Activated naive CD8-positive, alpha-beta T cell (primary cell): ENCODE data around the gene CREB1.

Experiments used
- H3K27ac Mint-ChIP-seq: one replicate; pipeline ENCODE4 v1.8.0; 2021; ENCODE audit warnings: mixed read lengths
- H3K27me3 Mint-ChIP-seq: one replicate; pipeline ENCODE4 v1.8.0; 2021; ENCODE audit warnings: mixed read lengths
- H3K36me3 Mint-ChIP-seq: one replicate; pipeline ENCODE4 v1.8.0; 2021; ENCODE audit warnings: mixed read lengths
- H3K4me1 Mint-ChIP-seq: one replicate; pipeline ENCODE4 v1.8.0; 2021; ENCODE audit warnings: low read depth, mixed read lengths
- H3K4me3 Mint-ChIP-seq: one replicate; pipeline ENCODE4 v1.8.0; 2021; ENCODE audit warnings: mild to moderate bottlenecking, mixed read lengths
- H3K9me3 Mint-ChIP-seq: one replicate; pipeline ENCODE4 v1.8.0; 2021; ENCODE audit warnings: low read depth, mixed read lengths

Gene CREB1

GRCh38 chr2:207603486-207603885 is 73.7 kb downstream of the CREB1 start:
- Mint-ChIP-seq H3K4me3 (no peak overlapping the region), H3K4me1 (peaks cover 29% of the 10 kb centered on the region), H3K36me3 (peaks cover 9% of the 10 kb centered on the region), H3K9me3 (no peaks in the 10 kb centered on the region), H3K27ac (peak overlapping the region; percentile 47), H3K27me3 (no peaks in the 10 kb centered on the region)

GRCh38 chr2:207606399-207606798 is 76.6 kb downstream of the CREB1 start:
- no peak overlapping the region for H3K4me3 Mint-ChIP-seq
- no peaks in the 10 kb centered on the region for H3K9me3 Mint-ChIP-seq
- H3K36me3 Mint-ChIP-seq: peaks cover 13% of the 10 kb centered on the region
- no peaks in the 10 kb centered on the region for H3K27me3 Mint-ChIP-seq
- no peak overlapping the region for H3K27ac Mint-ChIP-seq
- peaks cover 20% of the 10 kb centered on the region for H3K4me1 Mint-ChIP-seq

GRCh38 chr2:207606829-207607228 is 77.1 kb downstream of the CREB1 start:
- H3K9me3 Mint-ChIP-seq: no peaks in the 10 kb centered on the region
- peaks cover 13% of the 10 kb centered on the region for H3K36me3 Mint-ChIP-seq
- H3K4me3 Mint-ChIP-seq: no peak overlapping the region
- H3K27me3 Mint-ChIP-seq: no peaks in the 10 kb centered on the region
- peaks cover 16% of the 10 kb centered on the region for H3K4me1 Mint-ChIP-seq
- no peak overlapping the region for H3K27ac Mint-ChIP-seq

GRCh38 chr2:207612714-207613113 is 83.0 kb downstream of the CREB1 start:
- Mint-ChIP-seq H3K9me3 (no peaks in the 10 kb centered on the region), H3K27ac (peak overlapping the region; percentile 34), H3K36me3 (peaks cover 18% of the 10 kb centered on the region), H3K4me3 (no peak overlapping the region), H3K27me3 (no peaks in the 10 kb centered on the region), H3K4me1 (peaks cover 20% of the 10 kb centered on the region)

- H3K9me3 Mint-ChIP-seq: no peaks in the 10 kb centered on the region
- no peaks in the 10 kb centered on the region for H3K27me3 Mint-ChIP-seq
- no peak overlapping the region for H3K27ac Mint-ChIP-seq
- H3K4me3 Mint-ChIP-seq: no peak overlapping the region
- peaks cover 23% of the 10 kb centered on the region for H3K4me1 Mint-ChIP-seq
- peaks cover 16% of the 10 kb centered on the region for H3K36me3 Mint-ChIP-seq
Measured at GRCh38 chr2:207614824-207615223, 85.1 kb downstream of the CREB1 start.

- Mint-ChIP-seq H3K27me3 (no peaks in the 10 kb centered on the region), H3K4me3 (no peak overlapping the region), H3K27ac (no peak overlapping the region), H3K9me3 (no peaks in the 10 kb centered on the region), H3K36me3 (peaks cover 19% of the 10 kb centered on the region), H3K4me1 (peaks cover 34% of the 10 kb centered on the region)
Measured at GRCh38 chr2:207616185-207616584, 86.4 kb downstream of the CREB1 start.

GRCh38 chr2:207617011-207617671 is 87.4 kb downstream of the CREB1 start:
- Mint-ChIP-seq H3K36me3 (peaks cover 22% of the 10 kb centered on the region), H3K27ac (peak overlapping the region; percentile 64), H3K4me1 (peaks cover 41% of the 10 kb centered on the region), H3K27me3 (no peaks in the 10 kb centered on the region), H3K9me3 (no peaks in the 10 kb centered on the region), H3K4me3 (no peak overlapping the region)

- Mint-ChIP-seq H3K9me3 (no peaks in the 10 kb centered on the region), H3K4me3 (peak overlapping the region; percentile 69), H3K27me3 (no peaks in the 10 kb centered on the region), H3K4me1 (peaks cover 60% of the 10 kb centered on the region), H3K36me3 (peaks cover 20% of the 10 kb centered on the region), H3K27ac (peak overlapping the region; percentile 61)
Measured at GRCh38 chr2:207619764-207620203, 90.0 kb downstream of the CREB1 start.

GRCh38 chr2:207621501-207622039 is 91.8 kb downstream of the CREB1 start:
- Mint-ChIP-seq H3K9me3 (no peaks in the 10 kb centered on the region), H3K4me1 (peaks cover 60% of the 10 kb centered on the region), H3K36me3 (peaks cover 16% of the 10 kb centered on the region), H3K27me3 (no peaks in the 10 kb centered on the region), H3K4me3 (peak overlapping the region; percentile 38), H3K27ac (peak overlapping the region; percentile 83)

- Mint-ChIP-seq H3K9me3 (no peaks in the 10 kb centered on the region), H3K4me3 (peak overlapping the region; percentile 93)
Measured at GRCh38 chr2:207624185-207625013, 94.6 kb downstream of the CREB1 start.

GRCh38 chr2:207625014-207625907 is 95.5 kb downstream of the CREB1 start, which contains the start of gene METTL21A:
Gene METTL21A, minus strand, starts transcription at chr2:207625394. Its CDS starts 1,019 bp downstream, at chr2:207624375.
- no peaks in the 10 kb centered on the region for H3K9me3 Mint-ChIP-seq
- peaks cover 5% of the 10 kb centered on the region for H3K36me3 Mint-ChIP-seq
- no peaks in the 10 kb centered on the region for H3K27me3 Mint-ChIP-seq
- peak within 1 kb of the TSS; percentile 97 for H3K27ac Mint-ChIP-seq
- peak within 1 kb of the TSS; percentile 95 for H3K4me3 Mint-ChIP-seq
- H3K4me1 Mint-ChIP-seq: peaks cover 49% of the 10 kb centered on the region

More at GRCh38 chr2:207624185-207625013, 94.6 kb downstream of the CREB1 start:
- Mint-ChIP-seq H3K27ac (peak overlapping the region; percentile 88), H3K27me3 (no peaks in the 10 kb centered on the region), H3K36me3 (peaks cover 8% of the 10 kb centered on the region), H3K4me1 (peaks cover 56% of the 10 kb centered on the region)

GRCh38 chr2:207629553-207629952 is 99.8 kb downstream of the CREB1 start:
- Mint-ChIP-seq H3K36me3 (no peaks in the 10 kb centered on the region), H3K27me3 (no peaks in the 10 kb centered on the region), H3K27ac (no peak overlapping the region), H3K4me3 (peak overlapping the region; percentile 27), H3K4me1 (peaks cover 14% of the 10 kb centered on the region), H3K9me3 (no peaks in the 10 kb centered on the region)

GRCh38 chr2:207630491-207630890 is 100.7 kb downstream of the CREB1 start:
- no peaks in the 10 kb centered on the region for H3K27me3 Mint-ChIP-seq
- peaks cover 14% of the 10 kb centered on the region for H3K4me1 Mint-ChIP-seq
- no peak overlapping the region for H3K4me3 Mint-ChIP-seq
- H3K9me3 Mint-ChIP-seq: no peaks in the 10 kb centered on the region
- no peaks in the 10 kb centered on the region for H3K36me3 Mint-ChIP-seq
- H3K27ac Mint-ChIP-seq: no peak overlapping the region
